ENCODE results near the gene PIGN. TPM values are rescaled to one million over a fixed set of nuclear protein-coding genes. Genes with fewer than 3 reads are reported as not detected.

The PIGN gene
- polyA plus RNA-seq, 1 donor from 2014 or later = 8.7 TPM

GRCh38 chr18:61998335-61998734 is 188.5 kb downstream of the PIGN start:
- H3K79me2 ChIP-seq (replicated peaks; ENCODE audit: insufficient read depth, low read length) = no peaks in the 10 kb centered on the region
- H3K4me3 ChIP-seq (ENCODE audit: low read length) = no peak overlapping the region
- no peaks in the 10 kb centered on the region for H3K36me3 ChIP-seq (ENCODE audit: insufficient read depth, low read length)
- no peaks in the 10 kb centered on the region for H3F3A ChIP-seq (ENCODE audit: insufficient read depth, low read length, poor library complexity, severe bottlenecking)
- H3K9me2 ChIP-seq (ENCODE audit: insufficient read depth, low read length) = no peaks in the 10 kb centered on the region
- no peak overlapping the region for H2AFZ ChIP-seq (ENCODE audit: low read depth, low read length)
- no peaks in the 10 kb centered on the region for H3K9me3 ChIP-seq (ENCODE audit: low read length)
- H3K27me3 ChIP-seq (ENCODE audit: insufficient read depth, low read depth, low read length) = no peaks in the 10 kb centered on the region
- H3K9ac ChIP-seq (ENCODE audit: low read length) = no peak overlapping the region
- no peak overlapping the region for H3K27ac ChIP-seq (ENCODE audit: low read length)
- TF ChIP-seq EZH2 (IDR thresholded peaks at IDR 0.05; ENCODE audit: borderline replicate concordance, insufficient read depth, low read length, poor library complexity, severe bottlenecking) (no peak), TAF1 (IDR thresholded peaks at IDR 0.05; ENCODE audit: low read depth) (no peak), REST (IDR thresholded peaks at IDR 0.05; ENCODE audit: borderline replicate concordance) (no peak), POLR2AphosphoS5 (IDR thresholded peaks at IDR 0.05) (no peak), MXI1 (conservative IDR thresholded peaks at IDR 0.05; ENCODE audit: poor library complexity, severe bottlenecking) (no peak), CTCF (IDR thresholded peaks at IDR 0.05; ENCODE audit: poor library complexity, severe bottlenecking) (no peak), RAD21 (conservative IDR thresholded peaks at IDR 0.05) (no peak), SMC3 (conservative IDR thresholded peaks at IDR 0.05; ENCODE audit: poor library complexity) (no peak), EP300 (conservative IDR thresholded peaks at IDR 0.05; ENCODE audit: poor library complexity, severe bottlenecking) (no peak)
- no peaks in the 10 kb centered on the region for H4K20me1 ChIP-seq (ENCODE audit: insufficient read depth)
- no peak overlapping the region for H3K4me2 ChIP-seq (ENCODE audit: low read length)

GRCh38 chr18:61995618-61996017 is 191.2 kb downstream of the PIGN start:
- no peaks in the 10 kb centered on the region for H3K36me3 ChIP-seq (ENCODE audit: insufficient read depth, low read length)
- TF ChIP-seq POLR2AphosphoS5 (IDR thresholded peaks at IDR 0.05) (no peak), MXI1 (conservative IDR thresholded peaks at IDR 0.05; ENCODE audit: poor library complexity, severe bottlenecking) (no peak), SMC3 (conservative IDR thresholded peaks at IDR 0.05; ENCODE audit: poor library complexity) (no peak), RAD21 (conservative IDR thresholded peaks at IDR 0.05) (no peak), TAF1 (IDR thresholded peaks at IDR 0.05; ENCODE audit: low read depth) (no peak), REST (IDR thresholded peaks at IDR 0.05; ENCODE audit: borderline replicate concordance) (no peak), EP300 (conservative IDR thresholded peaks at IDR 0.05; ENCODE audit: poor library complexity, severe bottlenecking) (no peak), CTCF (IDR thresholded peaks at IDR 0.05; ENCODE audit: poor library complexity, severe bottlenecking) (no peak), EZH2 (IDR thresholded peaks at IDR 0.05; ENCODE audit: borderline replicate concordance, insufficient read depth, low read length, poor library complexity, severe bottlenecking) (no peak)
- no peaks in the 10 kb centered on the region for H3K79me2 ChIP-seq (replicated peaks; ENCODE audit: insufficient read depth, low read length)
- H3K4me3 ChIP-seq (ENCODE audit: low read length) = no peak overlapping the region
- no peaks in the 10 kb centered on the region for H4K20me1 ChIP-seq (ENCODE audit: insufficient read depth)
- no peak overlapping the region for H3K4me2 ChIP-seq (ENCODE audit: low read length)
- H3K9ac ChIP-seq (ENCODE audit: low read length) = no peak overlapping the region
- H3F3A ChIP-seq (ENCODE audit: insufficient read depth, low read length, poor library complexity, severe bottlenecking) = no peaks in the 10 kb centered on the region
- no peaks in the 10 kb centered on the region for H3K9me2 ChIP-seq (ENCODE audit: insufficient read depth, low read length)
- no peaks in the 10 kb centered on the region for H3K9me3 ChIP-seq (ENCODE audit: low read length)
- no peaks in the 10 kb centered on the region for H3K27me3 ChIP-seq (ENCODE audit: insufficient read depth, low read depth, low read length)
- no peak overlapping the region for H2AFZ ChIP-seq (ENCODE audit: low read depth, low read length)
- no peak overlapping the region for H3K27ac ChIP-seq (ENCODE audit: low read length)

Data from neural cell (in vitro differentiated cells).